ENCODE results near the gene MCIDAS. TPM values are rescaled to one million over a fixed set of nuclear protein-coding genes. Genes with fewer than 3 reads are reported as not detected.
A peak's percentile ranks its signal among the peaks of the same experiment; 100 is the strongest.

Gene MCIDAS
- not detected for total RNA-seq

GRCh38 chr5:55226934-55227663 is at the start of gene MCIDAS:
TSS of gene MCIDAS (minus strand) at chr5:55227315. CDS start at chr5:55227138, 177 bp downstream.

GRCh38 chr5:55232985-55233928 is 6.1 kb upstream of the MCIDAS start, which contains the start of gene CCNO:
TSS of gene CCNO (minus strand) at chr5:55233608. CDS start at chr5:55233523, 85 bp downstream.

GRCh38 chr5:55172937-55173686 is 54.0 kb downstream of the MCIDAS start, which contains the start of gene CDC20B:
TSS of gene CDC20B (minus strand) at chr5:55173177. CDS start at chr5:55173000, 177 bp downstream.

Small RNA genes lying within 50 kb of the gene (small RNA-seq; reads per million reads assigned to genes)
- gene MIR449A (58.8 reads per million, percentile 96 among the genes with 10 or more reads in this experiment), gene MIR449B (1.2 reads per million, percentile 80 among the genes with 10 or more reads in this experiment), gene MIR449C (64.9 reads per million, percentile 96 among the genes with 10 or more reads in this experiment)

Other genes starting within 250 kb of the MCIDAS start
- 2.3 TPM for gene ESM1, start 241.7 kb downstream of the MCIDAS start, total RNA-seq
- gene GZMK, start 203.1 kb downstream of the MCIDAS start, total RNA-seq = not detected
- gene GZMA, start 124.7 kb downstream of the MCIDAS start, total RNA-seq = not detected
- 4.2 TPM for gene GPX8, start 67.1 kb downstream of the MCIDAS start, total RNA-seq
- 1.6 TPM for gene CDC20B, start 54.1 kb downstream of the MCIDAS start, total RNA-seq
- gene CCNO, start 6.3 kb upstream of the MCIDAS start, total RNA-seq = 0.69 TPM
- gene DHX29, start 80.4 kb upstream of the MCIDAS start, total RNA-seq = 44.5 TPM
- gene MTREX, start 80.7 kb upstream of the MCIDAS start, total RNA-seq = 107 TPM

All from diencephalon (tissue), 1 donor.